PC-9 (cell line): ENCODE data around the gene FAF1. TPM values are rescaled to one million over a fixed set of nuclear protein-coding genes. Genes with fewer than 3 reads are reported as not detected.

Source experiments
- BruUV-seq: library from RNA; stranded (reverse); fragments of 400-500 nt; replicated peaks from 2 replicates; lab custom pipeline; 2021; lab: Mats Ljungman, UMichigan
- CTCF ChIA-PET: fragments of 300-600 bp; sonication (Branson Sonifier 250); formaldehyde crosslinking; loops from one replicate; lab custom pipeline; 2022; ENCODE audit warnings: antibody characterized with exemption; lab: Charles Lee
- POLR2A ChIA-PET: fragments of 300-600 bp; sonication (Branson Sonifier 250); formaldehyde crosslinking; loops from one replicate; lab custom pipeline; 2022; ENCODE audit warnings: antibody characterized with exemption; ENCODE audit not compliant: unreplicated experiment; lab: Charles Lee
- DNase-seq, 2 experiments: peaks; one replicate each; pipeline versions ENCODE4 v3.0.0 to v3.0.0-alpha.2; 2015 to 2022; ENCODE audit warnings: mixed read lengths in 1 of 2
- H2AFZ ChIP-seq: fragments of 200-600 bp; sonication (generic); 2 replicates; pipeline ENCODE4 v1.8.1; 2017; ENCODE audit warnings: antibody characterized with exemption
- H3F3A ChIP-seq: fragments of 200-600 bp; sonication (generic); 2 replicates; pipeline ENCODE4 v1.8.1; 2017; ENCODE audit warnings: antibody characterized with exemption, mild to moderate bottlenecking, low read depth; ENCODE audit not compliant: insufficient read depth
- H3K27ac ChIP-seq: fragments of 200-600 bp; sonication (generic); 2 replicates; pipeline ENCODE4 v1.6.1; 2016; ENCODE audit warnings: mixed run types
- H3K27me3 ChIP-seq: fragments of 200-600 bp; sonication (generic); 2 replicates; pipeline ENCODE4 v1.6.1; 2016; ENCODE audit warnings: low read depth, mixed run types; ENCODE audit not compliant: insufficient read depth
- H3K36me3 ChIP-seq: fragments of 200-600 bp; sonication (generic); 2 replicates; pipeline ENCODE4 v1.6.1; 2016; ENCODE audit warnings: low read depth, mixed run types
- H3K4me1 ChIP-seq: fragments of 200-600 bp; sonication (generic); replicated peaks from 2 replicates; pipeline ENCODE4 v1.6.1; 2016; ENCODE audit warnings: mixed run types; ENCODE audit not compliant: insufficient read depth
- H3K4me2 ChIP-seq: fragments of 200-600 bp; sonication (generic); 2 replicates; pipeline ENCODE4 v1.6.1; 2017; ENCODE audit warnings: mixed run types
- H3K4me3 ChIP-seq: fragments of 200-600 bp; sonication (generic); 2 replicates; pipeline ENCODE4 v1.6.1; 2016; ENCODE audit warnings: mixed run types
- H3K79me2 ChIP-seq: fragments of 200-600 bp; sonication (generic); 2 replicates; pipeline ENCODE4 v1.6.1; 2017; ENCODE audit warnings: low read depth, mixed run types
- H3K9me2 ChIP-seq: fragments of 200-600 bp; sonication (generic); 2 replicates; pipeline ENCODE4 v1.8.1; 2017; ENCODE audit warnings: mild to moderate bottlenecking; ENCODE audit not compliant: insufficient read depth
- H3K9me3 ChIP-seq: fragments of 200-600 bp; sonication (generic); 2 replicates; pipeline ENCODE4 v1.8.1; 2016; ENCODE audit warnings: low read depth; ENCODE audit not compliant: insufficient read depth
- H4K20me1 ChIP-seq: fragments of 200-600 bp; sonication (generic); 2 replicates; pipeline ENCODE4 v1.8.1; 2017; ENCODE audit not compliant: insufficient read depth
- EZH2 ChIP-seq: fragments of 200-600 bp; sonication (generic); IDR thresholded peaks from 2 replicates; pipeline ENCODE4 v1.8.0; 2017; ENCODE audit warnings: antibody characterized with exemption, low read depth
- intact Hi-C: fragments of 100-400 bp; cut with micrococcal nuclease; formaldehyde crosslinking; loops from one replicate; pipeline ENCODE4 v1.10.0; 2022; ENCODE audit not compliant: unreplicated experiment
- total RNA-seq: library from RNA; stranded (reverse); gene quantifications from 2 replicates; pipeline ENCODE4 v1.2.3, GENCODE V29; 2021
- TF ChIP-seq, protein P1 (sequence below): fragments of 200-600 bp; sonication (generic); conservative IDR thresholded peaks from 2 replicates; pipeline ENCODE4 v1.6.1; 2017; ENCODE audit warnings: mixed run types, antibody characterized with exemption, mild to moderate bottlenecking, moderate library complexity

FAF1 gene
- total RNA-seq, 1 experiment from 2014 or later = 105 TPM

DNA sequence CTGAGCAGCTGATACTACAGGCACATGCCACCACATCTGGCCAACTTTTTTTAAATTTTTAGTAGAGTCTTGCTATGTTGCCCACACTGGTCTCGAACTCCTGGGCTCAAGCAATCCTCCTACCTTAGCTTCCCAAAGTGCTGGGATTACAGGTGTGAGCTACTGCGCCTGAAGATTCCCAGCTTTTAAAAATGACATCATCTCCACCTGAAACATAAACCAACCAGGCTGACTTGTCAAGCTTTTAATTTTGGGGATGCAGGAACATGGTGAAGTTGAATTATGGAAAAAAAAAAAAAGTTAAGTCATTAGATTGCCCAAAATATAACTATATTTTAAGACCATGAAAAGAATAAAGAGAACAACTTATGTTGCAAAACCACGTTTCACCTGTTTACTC lies 350.6 kb downstream of the FAF1 start:
- H3K4me3 ChIP-seq = no peak overlapping the region
- TF ChIP-seq EZH2 = no peak
- TF ChIP-seq, protein P1, sequence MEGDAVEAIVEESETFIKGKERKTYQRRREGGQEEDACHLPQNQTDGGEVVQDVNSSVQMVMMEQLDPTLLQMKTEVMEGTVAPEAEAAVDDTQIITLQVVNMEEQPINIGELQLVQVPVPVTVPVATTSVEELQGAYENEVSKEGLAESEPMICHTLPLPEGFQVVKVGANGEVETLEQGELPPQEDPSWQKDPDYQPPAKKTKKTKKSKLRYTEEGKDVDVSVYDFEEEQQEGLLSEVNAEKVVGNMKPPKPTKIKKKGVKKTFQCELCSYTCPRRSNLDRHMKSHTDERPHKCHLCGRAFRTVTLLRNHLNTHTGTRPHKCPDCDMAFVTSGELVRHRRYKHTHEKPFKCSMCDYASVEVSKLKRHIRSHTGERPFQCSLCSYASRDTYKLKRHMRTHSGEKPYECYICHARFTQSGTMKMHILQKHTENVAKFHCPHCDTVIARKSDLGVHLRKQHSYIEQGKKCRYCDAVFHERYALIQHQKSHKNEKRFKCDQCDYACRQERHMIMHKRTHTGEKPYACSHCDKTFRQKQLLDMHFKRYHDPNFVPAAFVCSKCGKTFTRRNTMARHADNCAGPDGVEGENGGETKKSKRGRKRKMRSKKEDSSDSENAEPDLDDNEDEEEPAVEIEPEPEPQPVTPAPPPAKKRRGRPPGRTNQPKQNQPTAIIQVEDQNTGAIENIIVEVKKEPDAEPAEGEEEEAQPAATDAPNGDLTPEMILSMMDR = no peak
- no peak for DNase-seq
- no peaks in the 10 kb centered on the region for H3K79me2 ChIP-seq
- POLR2A ChIA-PET = no interaction called here
- no TSS peak for BruUV-seq
- H3K4me1 ChIP-seq = no peaks in the 10 kb centered on the region
- CTCF ChIA-PET = interaction anchor here (0.5 to 0.6 kb wide), 2 partner anchors 9 to 10 kb away, joined by 4 to 5 read pairs; no protein-coding TSS in a partner anchor
- no peaks in the 10 kb centered on the region for H3K9me3 ChIP-seq
- no peak overlapping the region for H2AFZ ChIP-seq
- intact Hi-C loops = no loop called here
- H4K20me1 ChIP-seq = no peaks in the 10 kb centered on the region
- H3K9me2 ChIP-seq = no peaks in the 10 kb centered on the region
- H3K27ac ChIP-seq = no peak overlapping the region
- no peak overlapping the region for H3K4me2 ChIP-seq
- no peaks in the 10 kb centered on the region for H3F3A ChIP-seq
- no peaks in the 10 kb centered on the region for H3K36me3 ChIP-seq
- H3K27me3 ChIP-seq = no peaks in the 10 kb centered on the region

DNA sequence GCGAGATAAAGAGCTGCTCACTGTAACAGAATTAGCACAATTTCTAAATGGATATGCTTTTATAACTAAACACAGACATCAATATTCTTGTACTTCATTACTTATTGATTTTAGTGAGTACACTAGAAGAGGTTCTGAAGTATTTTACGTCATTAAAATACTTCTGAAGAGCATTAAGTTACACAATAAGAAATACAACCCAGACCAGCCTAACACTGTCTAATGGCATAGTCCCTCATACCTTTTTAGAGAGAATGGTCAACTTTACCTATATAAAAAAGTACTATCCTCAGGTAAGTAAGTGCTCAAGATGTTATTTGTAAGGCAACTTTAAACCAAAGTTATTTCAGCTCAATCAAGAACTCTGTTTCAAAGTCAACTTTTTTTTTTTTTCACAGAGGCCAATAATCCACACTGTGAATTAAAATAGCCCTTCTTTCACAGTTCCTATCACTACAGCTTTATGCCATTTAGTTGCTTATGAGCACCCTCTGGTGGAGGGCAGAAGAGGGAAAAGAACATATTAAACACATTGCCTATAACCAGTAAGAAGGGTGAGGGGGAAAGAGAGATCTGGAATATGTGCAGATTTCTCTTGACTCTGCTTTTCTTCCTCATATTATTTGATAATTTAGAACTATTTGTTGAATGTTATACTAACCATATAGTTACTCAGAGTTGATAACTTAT lies 354.7 kb downstream of the FAF1 start:
- DNase-seq = no peak
- H4K20me1 ChIP-seq = no peaks in the 10 kb centered on the region
- H2AFZ ChIP-seq = no peak overlapping the region
- H3K9me2 ChIP-seq = no peaks in the 10 kb centered on the region
- ChIA-PET POLR2A (interaction anchor here (0.6 kb wide), 1 partner anchor 65 kb away, joined by 5 read pairs; no protein-coding TSS in a partner anchor), CTCF (interaction anchor here (0.6 to 0.7 kb wide), 4 partner anchors 36 to 252 kb away, joined by 3 to 7 read pairs (median 3); no protein-coding TSS in a partner anchor)
- H3K36me3 ChIP-seq = no peaks in the 10 kb centered on the region
- no peaks in the 10 kb centered on the region for H3K4me1 ChIP-seq
- no peak overlapping the region for H3K4me2 ChIP-seq
- H3K4me3 ChIP-seq = no peak overlapping the region
- H3F3A ChIP-seq = peaks cover 8% of the 10 kb centered on the region; the same call in 1 of the 2 replicates
- no peaks in the 10 kb centered on the region for H3K9me3 ChIP-seq
- BruUV-seq = no TSS peak
- intact Hi-C loops = loop anchor here (1.0 kb wide), 1 partner anchor 237 kb away; no protein-coding TSS in a partner anchor
- H3K27me3 ChIP-seq = no peaks in the 10 kb centered on the region
- no peak overlapping the region for H3K27ac ChIP-seq
- TF ChIP-seq EZH2 = no peak
- TF ChIP-seq, protein P1 = peak; percentile 72
- no peaks in the 10 kb centered on the region for H3K79me2 ChIP-seq

DNA sequence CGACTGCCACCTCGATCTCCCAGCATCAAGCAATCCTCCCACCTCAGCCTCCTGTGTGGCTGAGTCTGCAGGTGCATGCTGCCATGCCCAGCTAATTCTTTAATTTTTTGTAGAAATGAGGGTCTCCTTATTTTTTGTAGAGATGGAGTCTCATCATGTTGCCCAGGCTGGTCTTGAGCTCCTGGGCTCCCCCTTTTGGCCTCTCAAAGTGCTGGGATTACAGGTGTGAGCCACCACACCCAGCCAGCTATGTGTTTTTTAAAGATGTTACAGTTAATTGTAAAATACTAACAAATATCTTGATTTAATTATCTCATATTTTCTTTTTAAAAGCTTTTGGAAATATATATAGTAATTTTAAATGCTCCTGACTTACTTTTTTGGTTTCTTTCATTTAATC lies 355.5 kb downstream of the FAF1 start:
- H3K27me3 ChIP-seq = no peaks in the 10 kb centered on the region
- H3K36me3 ChIP-seq = no peaks in the 10 kb centered on the region
- BruUV-seq = no TSS peak
- H3K4me3 ChIP-seq = no peak overlapping the region
- intact Hi-C loops = no loop called here
- DNase-seq = no peak
- H3K4me1 ChIP-seq = no peaks in the 10 kb centered on the region
- no peaks in the 10 kb centered on the region for H3K79me2 ChIP-seq
- no peak overlapping the region for H3K4me2 ChIP-seq
- H2AFZ ChIP-seq = no peak overlapping the region
- no peak for TF ChIP-seq EZH2
- TF ChIP-seq, protein P1 = no peak
- ChIA-PET CTCF (interaction anchor here (1.1 kb wide), 1 partner anchor 16 kb away, joined by 10 read pairs; no protein-coding TSS in a partner anchor), POLR2A (no interaction called here)
- no peaks in the 10 kb centered on the region for H3K9me2 ChIP-seq
- no peak overlapping the region for H3K27ac ChIP-seq
- peaks cover 8% of the 10 kb centered on the region; the same call in 1 of the 2 replicates for H3F3A ChIP-seq
- H3K9me3 ChIP-seq = no peaks in the 10 kb centered on the region
- no peaks in the 10 kb centered on the region for H4K20me1 ChIP-seq
